NCI-H2227 (cell line): Measurements from ENCODE around the gene FSCN2.

Experiments used
- DNase-seq: peaks from one replicate; lab custom pipeline; 2025; ENCODE audit not compliant: unreplicated experiment; lab: John Stamatoyannopoulos, UW

Gene FSCN2

GRCh38 chr17:81552244-81553017 lies 24.3 kb downstream of the FSCN2 start, which contains the start of gene FAAP100:
Gene FAAP100, minus strand, starts transcription at chr17:81552353. Its CDS starts 23 bp downstream, at chr17:81552330.
- DNase-seq: peak; percentile 94

GRCh38 chr17:81553018-81553615 lies 24.9 kb downstream of the FSCN2 start:
- DNase-seq: peak; percentile 90

- peak; percentile 76 for DNase-seq
Observed at GRCh38 chr17:81553616-81554181, 25.5 kb downstream of the FSCN2 start.

GRCh38 chr17:81556175-81556691 lies 28.1 kb downstream of the FSCN2 start:
- DNase-seq: no peak

- no peak for DNase-seq
Observed at GRCh38 chr17:81556863-81557262, 28.7 kb downstream of the FSCN2 start.

- DNase-seq: no peak
Observed at GRCh38 chr17:81557276-81558114, 29.3 kb downstream of the FSCN2 start.

- DNase-seq: no peak
Observed at GRCh38 chr17:81558115-81558468, 29.9 kb downstream of the FSCN2 start.

- peak; percentile 27 for DNase-seq
Observed at GRCh38 chr17:81558941-81559806, 31.0 kb downstream of the FSCN2 start.

- no peak for DNase-seq
Observed at GRCh38 chr17:81561494-81561885, 33.3 kb downstream of the FSCN2 start.

GRCh38 chr17:81563861-81564586 lies 35.8 kb downstream of the FSCN2 start:
- DNase-seq: no peak

GRCh38 chr17:81564778-81565177 lies 36.6 kb downstream of the FSCN2 start:
- no peak for DNase-seq

GRCh38 chr17:81565231-81565630 lies 37.1 kb downstream of the FSCN2 start:
- no peak for DNase-seq

GRCh38 chr17:81566461-81567126 lies 38.4 kb downstream of the FSCN2 start:
- DNase-seq: peak; percentile 25

GRCh38 chr17:81567191-81567590 lies 39.0 kb downstream of the FSCN2 start:
- DNase-seq: no peak

GRCh38 chr17:81568416-81568815 lies 40.2 kb downstream of the FSCN2 start:
- DNase-seq: no peak

GRCh38 chr17:81569986-81570514 lies 41.9 kb downstream of the FSCN2 start:
- no peak for DNase-seq

GRCh38 chr17:81570964-81571363 lies 42.8 kb downstream of the FSCN2 start:
- DNase-seq: no peak

- DNase-seq: no peak
Observed at GRCh38 chr17:81572563-81573168, 44.5 kb downstream of the FSCN2 start.
